Fibroblast of skin of back (primary cell): ENCODE measurements around the gene OASL.
A peak's percentile ranks its signal among the peaks of the same experiment; 100 is the strongest.
"Not testable (repeated sequence)": the region's sequence is repeated elsewhere in the genome, so short reads cannot be mapped to it uniquely, and the experiment has no call there.

Experiments
- DNase-seq: peaks from one replicate; pipeline ENCODE4 v3.0.0-alpha.2; 2013

Gene OASL

GRCh38 chr12:121057794-121058193 lies 18.7 kb upstream of the OASL start:
- DNase-seq = no peak

- no peak for DNase-seq
Observed at GRCh38 chr12:121053706-121054105, 14.7 kb upstream of the OASL start.

DNA sequence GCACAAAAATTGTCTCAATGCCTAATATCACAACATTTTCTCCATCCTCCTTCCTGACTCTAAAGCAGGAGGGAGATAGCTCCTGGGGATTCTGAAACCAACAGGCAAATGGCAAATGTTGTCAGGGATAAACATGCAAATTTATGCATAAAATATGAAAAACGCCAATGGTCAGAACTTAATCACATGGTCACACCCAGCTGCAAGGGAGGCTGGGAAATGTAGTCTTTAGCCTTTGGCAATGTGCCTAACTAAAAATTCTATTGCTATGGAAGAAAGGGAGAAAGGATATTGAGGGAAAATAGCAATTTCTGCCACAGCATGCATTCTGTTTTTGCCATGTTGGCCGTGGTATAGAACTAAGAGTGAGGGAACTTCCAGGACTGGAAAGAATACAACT lies 11.7 kb upstream of the OASL start:
- no peak for DNase-seq

DNA sequence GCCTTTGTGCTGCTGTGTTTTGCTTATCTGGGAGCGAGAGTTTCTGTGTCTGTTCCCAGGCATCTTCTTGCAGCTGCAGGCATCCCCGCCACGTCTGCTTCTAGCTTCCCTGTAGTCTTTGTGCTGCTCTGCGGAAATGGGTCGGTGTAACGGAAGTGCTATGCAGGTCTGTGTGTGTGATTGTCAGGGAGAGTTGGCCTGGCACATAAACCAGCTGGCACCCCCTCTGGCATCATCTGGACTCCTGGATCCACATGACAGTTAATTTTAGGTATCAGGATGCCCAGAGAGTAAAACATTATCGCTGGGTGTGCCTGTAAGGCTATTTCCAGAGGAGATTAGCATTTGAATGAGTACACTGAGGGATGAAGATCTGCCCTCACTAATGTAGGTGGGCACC lies 9.4 kb upstream of the OASL start:
- DNase-seq = no peak

DNA sequence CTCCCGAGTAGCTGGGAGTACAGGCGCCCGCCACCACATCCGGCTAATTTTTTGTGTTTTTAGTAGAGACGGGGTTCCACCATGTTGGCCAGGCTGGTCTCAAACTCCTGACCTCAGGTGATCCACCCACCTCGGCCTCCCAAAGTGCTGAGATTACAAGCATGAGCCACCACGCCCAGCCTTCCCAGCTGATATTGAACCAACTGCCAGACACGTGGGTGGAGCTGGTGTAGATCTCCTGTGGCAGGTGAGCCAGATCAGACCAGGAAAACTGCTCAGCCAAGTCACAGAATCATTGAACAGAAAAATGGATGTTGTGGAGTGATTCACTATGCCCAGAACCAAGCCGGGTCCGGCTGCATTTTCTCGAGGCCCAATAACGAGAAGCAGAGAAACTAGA lies 8.4 kb upstream of the OASL start:
- not testable (repeated sequence) for DNase-seq

GRCh38 chr12:121043067-121043466 lies 4.0 kb upstream of the OASL start:
- DNase-seq = no peak

GRCh38 chr12:121036810-121037326 lies 2.2 kb downstream of the OASL start:
- peak; percentile 39 for DNase-seq

DNA sequence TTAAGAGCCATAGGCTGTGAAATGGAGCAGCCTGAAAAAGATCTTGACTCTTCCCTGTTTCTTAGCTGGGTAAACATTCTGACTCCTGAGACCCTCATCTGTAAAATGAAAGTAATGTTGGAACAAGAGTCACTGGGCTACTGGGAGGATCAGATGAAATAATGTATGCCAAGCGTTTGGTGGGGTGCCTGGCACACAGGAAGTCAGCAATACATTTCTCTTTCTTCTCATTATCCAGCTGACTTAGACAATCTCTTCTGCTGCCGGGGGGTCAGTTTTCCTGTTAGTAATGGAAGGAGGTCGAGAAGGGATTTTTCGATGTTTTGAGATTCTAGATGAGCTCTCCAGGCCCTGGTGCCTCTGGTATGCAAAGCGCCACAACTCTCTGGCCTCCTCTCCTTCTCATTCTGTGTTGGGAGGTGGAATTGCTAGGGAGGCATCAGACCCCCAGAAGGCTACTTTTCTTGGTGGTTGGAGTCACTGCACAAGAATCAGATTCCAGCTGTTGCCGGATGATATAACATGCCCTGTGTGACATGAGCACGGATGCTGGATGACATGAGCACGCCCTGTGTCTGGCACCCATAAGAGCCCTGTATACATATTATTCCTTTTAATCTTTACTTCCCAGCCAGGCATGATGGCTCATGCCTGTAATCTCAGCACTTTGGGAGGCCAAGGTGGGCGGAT lies 4.3 kb downstream of the OASL start:
- no peak for DNase-seq

DNA sequence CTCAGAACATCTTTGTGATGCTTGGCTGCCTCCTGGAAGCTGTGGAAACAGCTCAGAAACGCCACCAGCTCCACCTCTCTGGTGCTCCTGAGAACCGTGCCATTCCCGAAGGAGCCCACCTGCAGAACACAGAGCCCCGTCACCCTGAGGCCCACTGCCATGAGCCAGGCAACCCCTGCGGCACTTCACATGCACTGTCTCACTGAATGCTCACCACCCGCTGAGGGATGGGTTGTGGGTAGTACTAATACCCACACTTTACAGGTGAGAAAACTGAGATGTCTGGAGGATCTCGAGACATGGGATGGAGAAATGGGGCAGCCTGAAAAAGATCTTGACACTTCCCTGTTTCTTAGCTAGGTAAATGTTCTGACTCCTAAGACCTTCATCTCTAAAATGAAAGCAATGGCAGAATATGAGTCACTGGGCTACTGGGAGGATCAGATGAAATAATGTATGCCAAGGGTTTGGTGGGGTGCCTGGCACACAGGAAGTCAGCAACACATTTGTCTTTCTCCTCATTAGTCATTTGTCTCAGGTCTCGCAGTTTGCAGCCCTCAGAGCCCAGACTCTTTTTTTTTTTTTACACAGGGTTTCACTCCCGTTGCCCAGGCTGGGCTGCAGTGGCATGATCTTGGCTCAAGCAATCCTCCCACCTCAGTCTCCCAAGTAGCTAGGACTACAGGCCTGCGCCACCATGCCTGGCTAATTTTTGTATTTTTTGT lies 5.3 kb downstream of the OASL start:
- DNase-seq = peak; percentile 49

DNA sequence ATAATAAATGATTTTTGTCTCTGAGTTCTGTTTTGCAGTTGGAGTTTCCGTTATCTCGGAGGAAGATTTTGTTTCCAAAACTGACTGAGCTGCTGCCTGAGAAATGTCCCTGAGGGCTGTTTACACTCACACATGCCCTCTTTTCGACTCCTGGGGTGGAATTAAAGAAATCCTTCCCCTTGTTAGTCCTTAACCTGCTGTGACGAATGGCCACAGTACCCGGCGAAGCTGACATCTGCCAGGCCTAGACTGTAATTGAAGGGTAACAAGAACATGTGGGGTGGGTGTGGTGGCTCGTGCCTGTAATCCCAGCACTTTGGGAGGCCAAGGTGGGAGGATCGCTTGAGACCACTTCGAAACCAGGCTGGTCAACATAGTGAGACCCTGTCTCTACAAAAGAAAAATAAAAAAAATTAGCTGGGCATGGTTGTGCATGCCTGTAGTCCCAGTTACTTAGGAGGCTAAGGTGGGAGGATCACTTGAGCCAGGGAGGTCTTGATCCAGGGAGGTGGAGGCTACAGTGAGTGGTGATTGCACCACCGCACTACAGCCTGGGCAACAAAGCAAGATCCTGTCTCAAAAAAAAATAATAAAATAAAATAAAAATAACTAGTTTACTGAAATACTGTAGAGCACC lies 8.4 kb downstream of the OASL start:
- DNase-seq = no peak

- DNase-seq = no peak
Observed at GRCh38 chr12:121026274-121027045, 12.6 kb downstream of the OASL start.

DNA sequence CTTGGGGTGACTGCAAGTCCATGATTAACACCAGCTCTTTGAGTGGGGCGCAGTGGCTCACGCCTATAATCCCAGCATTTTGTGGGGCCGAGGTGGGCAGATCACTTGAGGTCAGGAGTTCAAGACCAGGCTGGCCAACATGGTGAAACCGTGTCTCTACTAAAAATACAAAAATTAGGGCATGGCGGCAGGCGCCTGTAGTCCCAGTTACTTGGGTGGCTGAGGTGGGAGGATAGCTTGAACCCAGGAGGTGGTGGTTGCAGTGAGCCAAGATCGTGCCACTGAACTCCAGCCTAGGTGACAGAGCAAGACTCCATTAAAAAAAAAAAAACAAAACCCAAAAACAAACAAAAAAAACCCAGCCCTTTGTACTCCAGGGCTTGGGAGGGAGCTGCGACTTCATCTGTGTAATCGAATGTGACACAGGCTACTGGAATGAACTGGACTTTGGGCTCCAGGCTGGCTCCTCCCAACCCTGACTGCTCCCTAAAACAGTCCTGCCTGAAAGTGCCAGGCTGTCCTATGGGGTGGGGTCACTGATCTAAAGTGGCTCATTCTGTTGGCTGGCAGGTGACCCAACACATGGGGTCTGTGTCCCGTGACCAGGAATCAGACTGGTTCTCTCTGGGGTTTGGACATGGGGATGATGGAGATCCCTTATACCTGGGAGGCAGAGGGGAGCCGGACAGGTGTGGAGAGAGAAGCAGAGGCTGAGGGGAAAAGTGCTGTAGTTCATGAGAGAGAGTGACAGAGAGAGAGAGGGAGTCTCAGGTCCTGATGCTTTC lies 13.4 kb downstream of the OASL start:
- no peak for DNase-seq

GRCh38 chr12:121023799-121024198 lies 15.2 kb downstream of the OASL start:
- no peak for DNase-seq

GRCh38 chr12:121022713-121023112 lies 16.3 kb downstream of the OASL start:
- no peak for DNase-seq

DNA sequence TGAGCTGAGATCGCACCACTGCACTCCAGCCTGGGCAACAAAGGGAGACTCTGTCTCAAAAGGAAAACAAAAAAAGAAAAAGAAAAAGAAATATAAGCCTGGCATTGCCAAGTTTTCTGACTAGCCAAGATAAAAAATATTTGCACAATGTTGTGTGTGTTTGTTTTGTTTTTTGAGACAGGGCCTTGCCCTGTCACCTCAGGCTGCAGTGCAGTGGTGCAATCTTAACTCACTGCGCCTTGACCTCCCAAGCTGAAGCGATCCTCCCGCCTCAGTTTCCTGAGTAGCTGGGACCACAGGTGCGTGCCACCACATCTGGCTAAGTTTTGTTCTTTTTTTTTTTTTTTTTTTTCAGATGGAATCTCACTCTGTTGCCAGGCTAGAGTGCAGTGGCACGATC lies 17.3 kb downstream of the OASL start:
- DNase-seq = no peak

DNA sequence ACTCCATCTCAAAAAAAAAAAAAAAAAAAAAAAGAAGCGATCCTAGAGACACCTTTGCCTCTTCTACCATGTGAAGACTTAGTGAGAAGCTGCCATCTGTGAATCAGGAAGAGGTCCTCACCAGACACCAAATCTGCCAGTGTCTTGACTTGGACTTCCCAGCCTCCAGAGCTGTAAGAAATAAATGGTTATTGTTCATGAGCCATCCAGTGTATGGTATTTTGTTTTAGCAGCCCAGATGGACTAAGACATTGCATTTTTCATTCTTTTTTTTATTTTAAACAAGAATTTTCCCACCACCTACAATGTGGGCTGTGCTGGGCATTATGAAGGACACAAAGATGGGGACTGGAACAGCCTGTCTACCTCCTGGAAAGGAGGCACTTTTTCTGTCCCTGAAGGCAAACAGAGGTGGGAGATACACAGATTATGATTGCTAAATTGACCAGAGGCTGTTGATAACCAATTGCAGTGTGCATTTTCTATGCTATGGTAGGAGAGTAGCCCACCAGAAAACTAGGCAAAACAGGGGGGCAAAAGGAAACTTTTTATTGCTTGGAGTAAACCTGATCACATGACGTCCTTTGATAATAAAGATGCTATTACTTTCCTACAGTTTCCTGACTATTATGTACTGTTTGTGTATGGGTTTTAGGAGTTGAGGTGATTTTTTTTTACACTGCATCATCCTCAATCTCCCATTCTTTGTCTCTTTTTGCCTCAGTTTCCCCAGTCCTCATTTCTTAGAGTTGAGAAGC lies 20.0 kb downstream of the OASL start:
- DNase-seq = no peak

- DNase-seq = no peak
Observed at GRCh38 chr12:121017966-121018491, 21.0 kb downstream of the OASL start.

DNA sequence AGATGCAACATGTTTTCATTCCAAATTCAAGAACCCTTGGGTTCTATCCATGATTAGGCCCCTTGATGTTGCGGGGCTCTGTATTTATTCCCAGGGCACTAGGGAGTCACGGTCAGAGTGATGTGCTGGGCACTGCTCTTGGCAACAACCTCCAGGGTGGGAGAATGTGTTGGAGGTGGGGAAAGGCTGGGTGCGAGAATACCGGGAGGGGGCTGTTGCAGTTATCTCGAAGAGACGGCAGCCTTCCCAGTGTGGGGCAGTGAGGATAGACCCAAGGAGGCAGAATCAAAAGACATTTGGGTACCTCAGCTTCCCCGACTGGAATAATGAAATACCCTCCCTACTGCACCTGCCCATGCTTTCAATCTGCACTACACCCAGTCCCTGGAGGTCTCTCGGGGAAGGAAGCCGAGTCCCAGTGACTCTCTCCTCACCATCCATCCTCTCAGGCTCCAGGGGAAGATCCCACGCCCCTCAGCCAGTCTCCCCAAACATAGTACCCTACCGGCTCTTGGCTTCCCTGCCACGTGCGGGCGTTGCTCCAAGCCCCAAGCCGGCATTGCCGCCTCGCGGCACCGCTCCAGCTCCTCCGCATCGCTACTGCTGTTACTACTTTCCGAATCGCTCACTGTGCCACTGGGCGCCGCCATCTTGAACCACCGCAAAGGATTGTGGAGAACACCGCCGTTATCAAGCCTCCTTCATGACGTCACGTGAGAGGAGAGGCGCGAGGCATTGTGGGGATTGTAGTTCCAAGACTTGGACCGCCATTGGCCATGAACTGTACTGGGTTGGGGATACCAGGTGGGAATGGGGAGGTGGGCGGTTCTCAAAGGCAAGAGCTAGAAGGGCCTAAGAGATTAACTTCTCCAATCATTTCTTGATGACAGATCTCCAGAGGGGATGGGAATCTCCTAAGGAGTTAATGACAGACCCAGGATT lies 22.9 kb downstream of the OASL start, which contains the start of gene C12orf43:
TSS of gene C12orf43 (minus strand) at position 663 of the 942 bp plus-strand sequence. CDS start at position 650, 13 bp downstream.
- DNase-seq = peak; percentile 91

DNA sequence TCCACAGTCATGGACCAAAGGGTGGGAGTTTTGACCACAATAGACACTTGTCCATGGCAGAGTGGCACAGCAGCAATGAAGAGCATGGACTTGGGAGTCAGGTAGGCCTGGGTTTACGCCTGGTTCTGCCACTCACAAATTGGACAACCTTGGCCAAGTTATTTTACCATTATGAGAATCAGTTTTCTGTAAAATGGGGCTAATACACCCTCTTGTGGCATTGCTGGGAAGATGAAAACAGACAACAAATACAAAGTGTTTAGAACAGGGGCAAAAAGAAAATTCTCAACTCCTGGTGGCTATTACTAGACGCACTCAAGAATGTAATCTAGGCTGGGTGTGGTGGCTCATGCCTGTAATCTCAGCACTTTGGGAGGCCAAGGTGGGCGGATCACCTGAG lies 25.3 kb downstream of the OASL start:
- DNase-seq = no peak

GRCh38 chr12:121011820-121012219 lies 27.2 kb downstream of the OASL start:
- no peak for DNase-seq
